HepG2 (cell line): ENCODE measurements around the gene STUB1. TPM values are rescaled to one million over a fixed set of nuclear protein-coding genes. Genes with fewer than 3 reads are reported as not detected.

Experiments
- ATAC-seq: fragments of 200-7000 bp; cut with Tn5 transposase; 3 replicates; pipeline ENCODE4 v1.9.1; 2020; ENCODE audit warnings: mild to moderate bottlenecking, moderate library complexity
- BruUV-seq: library from RNA; stranded (reverse); fragments of 400-500 nt; replicated peaks from 2 replicates; lab custom pipeline; 2021; lab: Mats Ljungman, UMichigan
- CTCF ChIA-PET: fragments of 300-600 bp; formaldehyde crosslinking; extraction: SDS; loops from one replicate; lab custom pipeline; 2021; ENCODE audit warnings: low total read pairs, inconsistent platforms, low intra/inter-chr PET ratio; lab: Yijun Ruan, JAX
- POLR2A ChIA-PET: fragments of 350-600 bp; sonication (Branson Sonifier 250); formaldehyde crosslinking; loops from one replicate; lab custom pipeline; 2020; ENCODE audit warnings: antibody characterized with exemption, inconsistent platforms; lab: Yijun Ruan, JAX
- DNase-seq: peaks from one replicate; pipeline ENCODE4 v3.0.0-alpha.2; 2015; ENCODE audit warnings: low spot score
- FAIRE-seq: peaks from 3 replicates; lab custom pipeline; 2011; peaks lifted over from hg19 to GRCh38; lab: Jason Lieb, UNC
- H2AFZ ChIP-seq: one replicate; pipeline ENCODE4 v1.6.1; 2011; ENCODE audit warnings: low read length, inconsistent platforms
- H3K27ac ChIP-seq: fragments of 300-600 bp; 3 replicates; pipeline ENCODE4 v1.8.0; 2011; ENCODE audit warnings: mixed run types, mild to moderate bottlenecking, mixed read lengths, low read length, inconsistent platforms; ENCODE audit not compliant: insufficient read depth; ENCODE audit errors: extremely low read length
- H3K27me3 ChIP-seq, 2 experiments: fragments of 200-600 bp in 1 of 2; 2 replicates in 1 of 2; 3 replicates in 1 of 2; pipeline versions ENCODE4 v1.6.0 to v1.8.0; 2011; ENCODE audit warnings: low read length in 2 of 2, mild to moderate bottlenecking in 2 of 2, moderate library complexity in 2 of 2, inconsistent platforms in 1 of 2; ENCODE audit not compliant: insufficient read depth in 2 of 2, control insufficient read depth in 1 of 2
- H3K36me3 ChIP-seq, 2 experiments: fragments of 200-600 bp in 1 of 2; replicated peaks in 1 of 2; 2 replicates in 1 of 2; 3 replicates in 1 of 2; pipeline versions ENCODE4 v1.5.1 to v1.8.0; 2011; ENCODE audit warnings: low read length in 2 of 2, inconsistent platforms in 1 of 2; ENCODE audit not compliant: insufficient read depth in 2 of 2, control insufficient read depth in 1 of 2
- H3K4me1 ChIP-seq: 2 replicates; pipeline ENCODE4 v1.5.1; 2012; ENCODE audit warnings: low read length, inconsistent platforms; ENCODE audit not compliant: insufficient read depth
- H3K4me2 ChIP-seq: 2 replicates; pipeline ENCODE4 v1.6.0; 2011; ENCODE audit warnings: low read depth, low read length, inconsistent platforms
- H3K4me3 ChIP-seq, 3 experiments: fragments of 200-600 bp in 1 of 3; sonication (generic), shearing (Covaris generic) in 1 of 3; replicated peaks in 1 of 3; 2 replicates each; pipeline ENCODE4 v1.5.1; 2011 to 2016; ENCODE audit warnings: low read length in 3 of 3, inconsistent platforms in 2 of 3, low read depth in 2 of 3, mild to moderate bottlenecking in 2 of 3, control low read depth in 1 of 3, mixed read lengths in 1 of 3; ENCODE audit not compliant: insufficient read depth in 1 of 3
- H3K79me2 ChIP-seq: one replicate; pipeline ENCODE4 v1.6.1; 2011; ENCODE audit warnings: low read length, inconsistent platforms; ENCODE audit not compliant: insufficient read depth
- H3K9ac ChIP-seq: 2 replicates; pipeline ENCODE4 v1.6.0; 2011; ENCODE audit warnings: mild to moderate bottlenecking, low read depth, low read length, inconsistent platforms; ENCODE audit not compliant: insufficient read depth
- H3K9me3 ChIP-seq: 2 replicates; pipeline ENCODE4 v1.5.1; 2012; ENCODE audit warnings: mild to moderate bottlenecking, low read length
- H4K20me1 ChIP-seq: 2 replicates; pipeline ENCODE4 v1.6.0; 2011; ENCODE audit warnings: inconsistent platforms, mild to moderate bottlenecking, low read length, moderate library complexity; ENCODE audit not compliant: insufficient read depth
- BORCS8-MEF2B ChIP-seq: sonication (generic); formaldehyde crosslinking; IDR thresholded peaks from 2 replicates; pipeline ENCODE4 v1.8.0; 2022; ENCODE audit warnings: mild to moderate bottlenecking, missing genetic modification reagents
- CREB1 ChIP-seq, 2 experiments: fragments of 450-650 bp in 1 of 2; IDR thresholded peaks; 2 replicates each; pipeline ENCODE4 v1.6.1; 2016 to 2017; ENCODE audit warnings: control low read depth in 1 of 2, mild to moderate bottlenecking in 1 of 2, missing compliant biosample characterization in 1 of 2, missing genetic modification characterization in 1 of 2
- FOXA1 ChIP-seq, 2 experiments: fragments of 450-650 bp in 1 of 2; sonication (generic) in 1 of 2; formaldehyde crosslinking in 1 of 2; IDR thresholded peaks; 2 replicates each; pipeline versions ENCODE4 v1.4.0 to v1.6.1; 2016 to 2020; ENCODE audit warnings: missing genetic modification reagents in 1 of 2
- GFI1 ChIP-seq: sonication (generic); formaldehyde crosslinking; IDR thresholded peaks from 2 replicates; pipeline ENCODE4 v1.5.0; 2020; ENCODE audit warnings: missing genetic modification reagents, mild to moderate bottlenecking, borderline replicate concordance
- IRF2 ChIP-seq: IDR thresholded peaks from 2 replicates; pipeline ENCODE4 v1.6.1; 2018; ENCODE audit warnings: missing genetic modification reagents, missing compliant biosample characterization
- NFKB2 ChIP-seq: sonication (generic); formaldehyde crosslinking; IDR thresholded peaks from 2 replicates; pipeline ENCODE4 v1.4.0; 2020; ENCODE audit warnings: missing genetic modification reagents, borderline replicate concordance
- NONO ChIP-seq, 2 experiments: fragments of 450-650 bp in 1 of 2; sonication (generic) in 1 of 2; formaldehyde crosslinking in 1 of 2; IDR thresholded peaks in 1 of 2; conservative IDR thresholded peaks in 1 of 2; 2 replicates each; pipeline versions ENCODE4 v1.6.1 to v1.8.0; 2017 to 2022; ENCODE audit warnings: mild to moderate bottlenecking in 1 of 2, missing genetic modification reagents in 1 of 2, moderate library complexity in 1 of 2
- POLR2AphosphoS2 ChIP-seq: IDR thresholded peaks from 2 replicates; pipeline ENCODE4 v1.6.1; 2011; ENCODE audit warnings: low read depth, low read length, improper control_type of control experiment
- RFXANK ChIP-seq: IDR thresholded peaks from 2 replicates; pipeline ENCODE4 v1.6.1; 2016
- SNAPC2 ChIP-seq: sonication (generic); formaldehyde crosslinking; IDR thresholded peaks from 2 replicates; pipeline ENCODE4 v1.8.1; 2022; ENCODE audit warnings: mild to moderate bottlenecking, missing genetic modification reagents
- TARDBP ChIP-seq: sonication (generic); formaldehyde crosslinking; IDR thresholded peaks from 2 replicates; pipeline ENCODE4 v1.8.0; 2022; ENCODE audit warnings: mild to moderate bottlenecking, missing genetic modification reagents
- YEATS2 ChIP-seq: sonication (generic); formaldehyde crosslinking; IDR thresholded peaks from 2 replicates; pipeline ENCODE4 v1.4.0; 2020; ENCODE audit warnings: missing genetic modification reagents, borderline replicate concordance
- ZC3H13 ChIP-seq: sonication (generic); formaldehyde crosslinking; IDR thresholded peaks from 2 replicates; pipeline ENCODE4 v1.8.1; 2023; ENCODE audit warnings: mild to moderate bottlenecking, missing genetic modification reagents, moderate library complexity
- ZNF274 ChIP-seq: sonication (generic); formaldehyde crosslinking; IDR thresholded peaks from 2 replicates; pipeline ENCODE4 v1.5.1; 2020; ENCODE audit warnings: mild to moderate bottlenecking, missing genetic modification reagents
- ZNF282 ChIP-seq: fragments of 450-650 bp; IDR thresholded peaks from 2 replicates; pipeline ENCODE4 v1.6.1; 2018; ENCODE audit not compliant: partially characterized antibody
- ZNF331 ChIP-seq: sonication (generic); formaldehyde crosslinking; IDR thresholded peaks from 2 replicates; pipeline ENCODE4 v1.4.0; 2020; ENCODE audit warnings: missing genetic modification reagents
- ZNF552 ChIP-seq: sonication (generic); formaldehyde crosslinking; IDR thresholded peaks from 2 replicates; pipeline ENCODE4 v1.9.0; 2022; ENCODE audit warnings: missing genetic modification reagents, mild to moderate bottlenecking, borderline replicate concordance
- ZNF766 ChIP-seq: sonication (generic); formaldehyde crosslinking; IDR thresholded peaks from 2 replicates; pipeline ENCODE4 v1.5.0; 2020; ENCODE audit warnings: missing genetic modification reagents, borderline replicate concordance
- WGBS: methylation state at CpG from one replicate; pipeline ENCODE4 v1.1.6; 2017; ENCODE audit warnings: low lambda C conversion rate; 5-methylcytosine and 5-hydroxymethylcytosine counted together
- in situ Hi-C: cut with HindIII; loops from 2 replicates; pipeline ENCODE4 v1.10.0; 2017; ENCODE audit warnings: low pct_unique_long_range_greater_than_20kb; ENCODE audit not compliant: extremely low pct_ligation_motif_present
- intact Hi-C: fragments of 100-400 bp; cut with micrococcal nuclease; formaldehyde crosslinking; loops from one replicate; pipeline ENCODE4 v1.10.0; 2022; ENCODE audit not compliant: unreplicated experiment
- polyA plus RNA-seq, 8 experiments: library from polyadenylated mRNA; depleted of rRNA in 3 of 8; stranded (reverse) in 7 of 8; unstranded in 1 of 8; fragments of >200 nt; fragmentation: Illumina TruSeq in 4 of 8; extraction: Trizol in 4 of 8; gene quantifications; 2 replicates each; pipeline versions ENCODE4 v1.2.1 to v1.2.3, GENCODE V29; 2011 to 2016; ENCODE audit warnings: low read depth in 4 of 8, missing spikeins in 1 of 8, mixed read lengths in 1 of 8; ENCODE audit not compliant: insufficient read depth in 1 of 8
- total RNA-seq, 5 experiments: library from RNA; depleted of rRNA; stranded (reverse); fragments of >200 nt; fragmentation: Illumina TruSeq; extraction: Trizol; gene quantifications; 2 replicates each; pipeline ENCODE4 v1.2.3, GENCODE V29; 2016; ENCODE audit warnings: low read depth in 1 of 5
- TF ChIP-seq, protein P1 (sequence below): sonication (generic); formaldehyde crosslinking; IDR thresholded peaks from 2 replicates; pipeline ENCODE4 v1.4.0; 2020; ENCODE audit warnings: missing genetic modification reagents, borderline replicate concordance
- TF ChIP-seq, protein P2 (sequence below): sonication (generic); formaldehyde crosslinking; conservative IDR thresholded peaks from 2 replicates; pipeline ENCODE4 v1.5.0; 2020; ENCODE audit warnings: missing genetic modification reagents

The STUB1 gene
- total and polyA plus RNA-seq, 2 of the 13 experiments (the other 11 are each of a cell fraction or from before 2014, with no cell fraction given): 52.9 to 78.2 TPM

DNA sequence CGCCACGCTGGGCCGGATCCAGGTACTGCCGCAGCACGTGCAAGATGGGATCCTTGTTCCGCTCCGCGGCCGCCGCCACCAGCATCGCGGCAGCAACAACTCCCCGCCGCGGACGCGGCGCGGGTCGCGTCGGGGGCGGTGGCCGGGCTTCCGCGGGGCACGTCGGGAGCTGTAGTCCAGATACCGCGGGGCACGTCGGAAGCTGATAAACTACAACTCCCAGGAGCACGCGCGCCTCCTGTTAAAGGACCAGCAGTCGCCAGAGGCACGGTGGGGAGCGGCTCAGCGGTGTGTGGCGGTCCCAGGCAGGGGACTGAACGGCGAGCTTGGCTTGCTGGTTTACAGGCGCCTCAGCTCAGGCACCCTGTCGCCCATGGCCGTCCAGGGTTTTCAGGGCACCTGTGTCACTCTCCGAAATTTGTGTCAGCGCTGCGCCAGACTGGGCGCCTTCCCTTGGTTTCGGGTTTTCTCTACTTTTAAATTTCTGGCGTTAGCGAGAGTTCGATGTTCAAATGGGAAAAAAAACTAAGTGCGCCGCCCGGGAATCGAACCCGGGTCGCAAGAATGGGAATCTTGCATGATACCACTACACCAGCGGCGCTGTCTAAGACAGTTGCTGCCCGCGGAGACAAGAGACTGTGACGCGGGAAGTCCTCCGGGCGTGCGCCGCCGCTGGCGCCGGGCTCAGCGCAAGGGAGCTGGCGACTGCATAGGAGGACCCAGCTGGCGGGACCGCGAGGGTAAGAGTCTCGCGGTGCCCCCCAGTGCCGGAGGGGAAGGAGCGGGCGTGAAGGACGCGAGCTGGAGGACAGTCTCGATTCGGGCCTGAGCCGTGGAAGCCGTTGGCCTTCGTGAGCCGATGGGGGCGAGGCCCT lies 43.8 kb upstream of the STUB1 start, which contains the start of gene METTL26:
Gene METTL26 (minus strand): TSS at position 100 of the 875 bp plus-strand sequence. CDS start 15 bp downstream, at position 85.
- DNase-seq (peak; percentile 92), FAIRE-seq (peak; percentile 36), ATAC-seq (peak; percentile 80)
- intact Hi-C loops: no loop called here
- 0% methylated on average over 8 of the region's 91 CpGs for WGBS
- H3K4me2 ChIP-seq: peak within 1 kb of the TSS; percentile 99
- H3K79me2 ChIP-seq: peaks cover 6% of the 10 kb centered on the region
- CTCF ChIA-PET: no interaction called here
- H4K20me1 ChIP-seq: no peaks in the 10 kb centered on the region
- peak within 1 kb of the TSS; percentile 88 for H3K27ac ChIP-seq
- no TSS peak for BruUV-seq
- peak within 1 kb of the TSS; percentile 83 for H3K9ac ChIP-seq
- POLR2A ChIA-PET: interaction anchor here (0.8 to 2.1 kb wide), 14 partner anchors 9 to 284 kb away, joined by 3 to 13 read pairs (median 3); partner anchors contain the start of genes AXIN1, RHOT2, STUB1 and WDR24
- no peaks in the 10 kb centered on the region for H3K9me3 ChIP-seq
- H3K27me3 ChIP-seq: no peaks in the 10 kb centered on the region
- in situ Hi-C loops: no loop called here
- H3K36me3 ChIP-seq: no peaks in the 10 kb centered on the region; a peak in 1 of 5 replicates
- no peak within 1 kb of the TSS for H2AFZ ChIP-seq
- H3K4me3 ChIP-seq: peak within 1 kb of the TSS; percentile 90 to 94 (median 92)
- peaks cover 37% of the 10 kb centered on the region for H3K4me1 ChIP-seq
- TF ChIP-seq ZNF282 (no peak), RFXANK (no peak), SNAPC2 (CRISPR knock-in tag) (peak; percentile 65), ZC3H13 (CRISPR knock-in tag) (peak; percentile 77; the same call in 1 of the 2 replicates), NONO (IDR thresholded peaks at IDR 0.05) (no peak), NONO (CRISPR knock-in tag; conservative IDR thresholded peaks at IDR 0.05) (peak; percentile 93), IRF2 (CRISPR knock-in tag) (peak; percentile 88), YEATS2 (CRISPR knock-in tag) (no peak; the same call in 1 of the 2 replicates), TARDBP (CRISPR knock-in tag) (no peak; the same call in 1 of the 2 replicates), FOXA1 (IDR thresholded peaks at IDR 0.05) (no peak), FOXA1 (CRISPR knock-in tag; IDR thresholded peaks at IDR 0.05) (no peak), ZNF331 (CRISPR knock-in tag) (peak; percentile 43), ZNF552 (CRISPR knock-in tag) (no peak; the same call in 1 of the 2 replicates), POLR2AphosphoS2 (no peak), CREB1 (IDR thresholded peaks at IDR 0.05) (peak; percentile 40; the same call in 1 of the 2 replicates), CREB1 (CRISPR knock-in tag; IDR thresholded peaks at IDR 0.05) (no peak), ZNF766 (CRISPR knock-in tag) (no peak), ZNF274 (CRISPR knock-in tag) (no peak), GFI1 (CRISPR knock-in tag) (peak; percentile 70; the same call in 1 of the 2 replicates), NFKB2 (CRISPR knock-in tag) (peak; percentile 49; the same call in 1 of the 2 replicates), BORCS8-MEF2B (peak; percentile 32)
- TF ChIP-seq, protein P1, sequence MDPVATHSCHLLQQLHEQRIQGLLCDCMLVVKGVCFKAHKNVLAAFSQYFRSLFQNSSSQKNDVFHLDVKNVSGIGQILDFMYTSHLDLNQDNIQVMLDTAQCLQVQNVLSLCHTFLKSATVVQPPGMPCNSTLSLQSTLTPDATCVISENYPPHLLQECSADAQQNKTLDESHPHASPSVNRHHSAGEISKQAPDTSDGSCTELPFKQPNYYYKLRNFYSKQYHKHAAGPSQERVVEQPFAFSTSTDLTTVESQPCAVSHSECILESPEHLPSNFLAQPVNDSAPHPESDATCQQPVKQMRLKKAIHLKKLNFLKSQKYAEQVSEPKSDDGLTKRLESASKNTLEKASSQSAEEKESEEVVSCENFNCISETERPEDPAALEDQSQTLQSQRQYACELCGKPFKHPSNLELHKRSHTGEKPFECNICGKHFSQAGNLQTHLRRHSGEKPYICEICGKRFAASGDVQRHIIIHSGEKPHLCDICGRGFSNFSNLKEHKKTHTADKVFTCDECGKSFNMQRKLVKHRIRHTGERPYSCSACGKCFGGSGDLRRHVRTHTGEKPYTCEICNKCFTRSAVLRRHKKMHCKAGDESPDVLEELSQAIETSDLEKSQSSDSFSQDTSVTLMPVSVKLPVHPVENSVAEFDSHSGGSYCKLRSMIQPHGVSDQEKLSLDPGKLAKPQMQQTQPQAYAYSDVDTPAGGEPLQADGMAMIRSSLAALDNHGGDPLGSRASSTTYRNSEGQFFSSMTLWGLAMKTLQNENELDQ (CRISPR knock-in tag): no peak
- TF ChIP-seq, protein P2, sequence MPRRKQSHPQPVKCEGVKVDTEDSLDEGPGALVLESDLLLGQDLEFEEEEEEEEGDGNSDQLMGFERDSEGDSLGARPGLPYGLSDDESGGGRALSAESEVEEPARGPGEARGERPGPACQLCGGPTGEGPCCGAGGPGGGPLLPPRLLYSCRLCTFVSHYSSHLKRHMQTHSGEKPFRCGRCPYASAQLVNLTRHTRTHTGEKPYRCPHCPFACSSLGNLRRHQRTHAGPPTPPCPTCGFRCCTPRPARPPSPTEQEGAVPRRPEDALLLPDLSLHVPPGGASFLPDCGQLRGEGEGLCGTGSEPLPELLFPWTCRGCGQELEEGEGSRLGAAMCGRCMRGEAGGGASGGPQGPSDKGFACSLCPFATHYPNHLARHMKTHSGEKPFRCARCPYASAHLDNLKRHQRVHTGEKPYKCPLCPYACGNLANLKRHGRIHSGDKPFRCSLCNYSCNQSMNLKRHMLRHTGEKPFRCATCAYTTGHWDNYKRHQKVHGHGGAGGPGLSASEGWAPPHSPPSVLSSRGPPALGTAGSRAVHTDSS (CRISPR knock-in tag): 0 out of 2 replicates have a peak, but pooled peaks have one; percentile 16
